GM12865 (cell line): ENCODE measurements around the gene EDN2.

ENCODE experiments used
- DNase-seq: peaks from one replicate; pipeline ENCODE4 v3.0.0; 2010; ENCODE audit warnings: low read depth
- H3K4me3 ChIP-seq: 2 replicates; pipeline ENCODE4 v1.5.1; 2011; ENCODE audit warnings: mild to moderate bottlenecking, low read depth, low read length, control low read depth
- TF ChIP-seq, protein P1 (sequence below): IDR thresholded peaks from 2 replicates; pipeline ENCODE4 v1.5.1; 2011; ENCODE audit warnings: low read length, control low read depth, low read depth, inconsistent platforms; ENCODE audit not compliant: insufficient read depth; ENCODE audit errors: missing control alignments

Gene EDN2

DNA sequence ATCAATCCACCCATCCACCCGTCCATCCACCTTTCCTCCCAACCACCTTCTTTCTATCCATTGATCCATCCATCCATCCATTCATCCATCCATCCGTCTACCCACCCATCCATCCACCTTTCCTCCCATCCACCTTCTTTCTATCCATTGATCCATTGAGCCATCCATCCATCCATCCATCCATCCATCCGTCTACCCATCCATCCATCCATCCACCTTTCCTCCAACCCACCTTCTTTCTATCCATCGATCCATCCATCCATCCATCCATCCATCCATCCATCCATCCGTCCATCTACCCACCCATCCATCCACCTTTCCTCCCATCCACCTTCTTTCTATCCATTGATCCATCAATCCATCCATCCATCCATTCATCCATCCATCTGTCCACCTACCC is 5.1 kb upstream of the EDN2 start:
- TF ChIP-seq, protein P1, sequence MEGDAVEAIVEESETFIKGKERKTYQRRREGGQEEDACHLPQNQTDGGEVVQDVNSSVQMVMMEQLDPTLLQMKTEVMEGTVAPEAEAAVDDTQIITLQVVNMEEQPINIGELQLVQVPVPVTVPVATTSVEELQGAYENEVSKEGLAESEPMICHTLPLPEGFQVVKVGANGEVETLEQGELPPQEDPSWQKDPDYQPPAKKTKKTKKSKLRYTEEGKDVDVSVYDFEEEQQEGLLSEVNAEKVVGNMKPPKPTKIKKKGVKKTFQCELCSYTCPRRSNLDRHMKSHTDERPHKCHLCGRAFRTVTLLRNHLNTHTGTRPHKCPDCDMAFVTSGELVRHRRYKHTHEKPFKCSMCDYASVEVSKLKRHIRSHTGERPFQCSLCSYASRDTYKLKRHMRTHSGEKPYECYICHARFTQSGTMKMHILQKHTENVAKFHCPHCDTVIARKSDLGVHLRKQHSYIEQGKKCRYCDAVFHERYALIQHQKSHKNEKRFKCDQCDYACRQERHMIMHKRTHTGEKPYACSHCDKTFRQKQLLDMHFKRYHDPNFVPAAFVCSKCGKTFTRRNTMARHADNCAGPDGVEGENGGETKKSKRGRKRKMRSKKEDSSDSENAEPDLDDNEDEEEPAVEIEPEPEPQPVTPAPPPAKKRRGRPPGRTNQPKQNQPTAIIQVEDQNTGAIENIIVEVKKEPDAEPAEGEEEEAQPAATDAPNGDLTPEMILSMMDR, result no peak
- DNase-seq, result no peak

DNA sequence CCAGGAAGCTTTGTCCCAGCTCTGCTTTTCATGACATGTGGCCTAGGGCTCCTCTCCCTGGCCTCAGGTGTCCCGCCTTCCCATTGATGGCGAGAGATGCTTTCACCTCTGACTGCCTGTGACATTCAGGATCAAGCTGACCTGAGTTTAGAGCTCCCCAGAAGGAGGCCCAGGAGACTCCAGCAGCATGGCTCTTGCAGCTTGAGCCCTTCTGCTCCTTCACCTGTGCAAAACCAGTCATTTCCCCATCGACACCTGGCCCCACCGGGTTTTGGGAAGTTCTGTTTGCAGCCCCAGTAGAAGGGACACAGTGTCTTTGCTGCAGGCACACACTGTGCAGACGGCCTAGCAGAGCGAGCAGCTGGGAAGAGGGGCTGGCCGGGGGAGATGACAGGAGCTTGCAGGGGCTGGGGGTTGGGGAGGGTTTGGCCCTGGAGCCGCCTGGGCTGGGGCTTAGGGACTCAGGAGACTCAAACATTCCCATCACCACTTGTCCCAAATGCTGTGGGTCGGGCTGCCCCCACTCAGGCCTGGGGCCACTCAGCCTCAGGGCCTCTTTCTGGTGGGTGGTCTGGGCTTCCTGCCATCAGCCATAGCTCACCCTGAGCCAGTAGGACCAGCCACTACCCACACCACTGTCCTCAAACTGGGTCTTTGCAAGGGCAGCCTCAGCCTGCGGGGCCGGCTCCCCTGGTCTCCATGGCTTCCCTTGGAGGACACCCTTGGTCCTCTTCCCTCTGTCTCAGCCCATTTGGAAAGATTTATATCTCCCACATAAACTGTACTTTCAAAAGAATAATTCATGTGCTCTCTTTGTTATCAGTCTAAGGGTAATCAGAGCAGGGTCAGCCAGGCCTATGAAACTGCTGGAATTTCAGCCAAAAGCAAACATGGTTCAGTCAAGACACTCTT is 3.8 kb upstream of the EDN2 start:
- TF ChIP-seq, protein P1, result no peak
- H3K4me3 ChIP-seq, result no peak overlapping the region
- no peak for DNase-seq

More for the DNA sequence above, 5.1 kb upstream of the EDN2 start:
- H3K4me3 ChIP-seq, result no peak overlapping the region

DNA sequence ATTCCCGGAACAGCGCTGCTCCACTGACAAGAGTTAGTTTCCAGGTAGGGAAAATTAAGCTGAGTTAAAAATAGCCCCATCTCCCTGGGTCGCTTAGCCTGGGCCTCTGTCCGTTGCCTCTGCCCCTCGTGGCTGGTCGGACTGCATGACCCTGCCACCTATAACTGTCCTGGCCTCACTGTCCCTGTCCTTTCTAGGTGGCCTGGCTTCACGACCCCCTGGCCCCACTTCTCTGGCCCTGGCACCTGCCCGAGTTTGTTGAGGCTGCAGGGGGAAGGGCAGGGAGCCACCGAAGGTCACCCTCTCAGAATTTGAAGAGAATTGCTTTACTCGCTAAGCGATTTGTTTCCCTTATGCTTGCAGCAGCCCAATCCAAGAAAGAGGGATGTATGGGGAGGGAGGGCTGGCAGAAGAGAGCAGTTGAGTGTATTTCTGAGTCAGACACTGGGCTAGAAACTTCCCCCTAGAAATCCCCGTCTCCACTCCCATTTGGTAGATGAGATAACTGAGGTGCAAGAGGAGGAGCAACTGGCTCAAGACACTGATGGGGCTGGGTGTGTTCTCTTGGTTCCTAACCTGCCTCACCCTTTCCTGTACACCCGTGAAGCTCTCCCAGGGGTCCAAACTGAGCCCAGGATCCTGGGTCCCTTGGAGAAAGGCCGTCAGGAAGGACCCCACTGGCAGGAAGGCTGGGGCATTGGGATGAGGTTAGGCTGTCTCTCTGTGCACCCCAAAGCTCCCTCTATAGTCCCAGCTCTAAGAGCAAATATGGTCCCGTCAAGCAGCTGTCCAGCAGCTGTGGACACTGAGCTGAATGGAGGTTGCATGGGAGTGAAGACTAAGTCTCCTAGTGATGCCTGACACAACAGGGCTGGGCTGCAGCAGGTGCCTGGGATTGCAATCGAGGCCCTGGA is 2.9 kb upstream of the EDN2 start:
- DNase-seq, result peak; percentile 81
- H3K4me3 ChIP-seq, result peak overlapping the region; percentile 33
- TF ChIP-seq, protein P1, result no peak

DNA sequence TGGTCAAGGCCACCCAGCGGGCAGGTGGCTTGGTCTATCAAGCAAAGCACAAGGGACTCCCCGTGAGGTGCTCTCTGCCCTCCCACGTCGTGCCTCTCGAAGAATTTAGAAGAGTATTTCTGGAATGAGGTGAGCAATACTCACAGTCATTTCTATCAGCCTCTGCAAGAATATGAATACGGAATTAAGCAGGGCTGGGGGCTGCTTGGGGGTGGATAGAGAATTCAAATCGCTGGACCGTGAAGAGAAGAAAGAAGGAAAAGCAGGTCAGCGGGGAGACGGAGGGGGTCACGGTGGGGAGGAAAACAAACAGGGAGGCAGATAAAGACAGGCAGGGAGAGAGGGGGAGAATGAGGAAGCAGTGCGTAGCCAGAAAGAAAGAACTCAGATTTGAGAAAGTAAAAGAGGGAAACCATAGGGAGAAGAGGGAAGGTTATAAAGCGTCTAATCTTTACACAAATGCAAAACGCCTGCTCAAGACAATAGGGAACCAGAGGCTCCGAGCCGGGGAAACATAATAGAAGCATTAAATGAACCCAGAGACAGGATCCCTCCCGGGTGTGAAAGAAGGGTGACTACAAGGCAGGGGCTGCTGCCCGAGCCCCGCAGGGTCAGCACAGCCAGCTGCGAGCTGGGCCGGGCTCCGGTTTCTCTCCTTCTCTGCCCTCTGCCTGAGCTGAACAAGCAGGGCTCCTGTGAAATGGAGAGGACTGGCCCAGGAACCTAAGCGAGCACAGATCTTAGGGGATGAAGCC is 2.1 kb upstream of the EDN2 start:
- TF ChIP-seq, protein P1, result no peak
- peak; percentile 50 for DNase-seq
- H3K4me3 ChIP-seq, result peak overlapping the region; percentile 33

DNA sequence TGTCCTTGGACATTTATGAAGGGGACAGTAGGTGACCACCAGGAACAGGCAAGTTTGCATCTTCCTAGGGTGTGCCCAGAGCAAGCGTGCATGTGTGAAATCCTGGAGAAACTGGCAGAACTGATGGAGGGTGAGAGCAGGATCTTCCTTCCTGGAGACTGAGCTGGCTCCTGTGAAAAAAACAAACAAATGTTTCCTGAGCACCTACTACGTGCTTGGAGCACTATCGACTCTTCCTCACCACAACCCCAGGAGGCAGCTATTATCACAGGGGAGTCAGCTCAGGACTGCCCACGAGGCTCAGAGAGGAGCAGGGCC is 1.5 kb upstream of the EDN2 start:
- no peak for DNase-seq
- TF ChIP-seq, protein P1, result no peak
- no peak overlapping the region; the same call in 1 of the 2 replicates for H3K4me3 ChIP-seq

DNA sequence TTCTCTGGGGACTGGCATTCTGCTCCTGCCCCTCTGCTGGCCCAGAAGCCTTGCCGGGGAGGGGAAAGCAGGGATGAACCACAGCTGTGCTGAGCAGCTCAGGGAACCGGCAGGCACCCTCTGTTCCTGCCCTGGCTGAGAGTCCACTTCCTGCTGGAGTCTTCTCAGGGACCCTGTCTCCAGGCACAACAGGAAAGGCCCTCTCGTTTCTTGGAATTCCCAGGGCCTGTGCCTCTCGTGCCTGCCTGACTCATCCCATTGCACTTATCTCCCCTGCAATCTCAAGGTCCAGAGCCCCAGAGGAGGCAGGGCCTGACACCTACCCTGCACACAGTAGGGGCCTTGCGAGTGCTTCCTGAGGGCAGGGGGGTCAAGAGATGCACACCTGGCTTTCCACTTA is 1.1 kb upstream of the EDN2 start:
- TF ChIP-seq, protein P1, result no peak
- no peak overlapping the region for H3K4me3 ChIP-seq
- no peak for DNase-seq
